Activated T-cell treated with anti-CD3 and anti-CD28 coated beads, Interleukin-2, amount 50 U/mL, for 48 hours (primary cell): ENCODE measurements around the gene SPATA2.
"Not testable (repeated sequence)": the region's sequence is repeated elsewhere in the genome, so short reads cannot be mapped to it uniquely, and the experiment has no call there.

Experiments used
- DNase-seq, 2 experiments: peaks; one replicate each; pipeline ENCODE4 v3.0.0-alpha.2; 2020

The SPATA2 gene

GRCh38 chr20:49899541-49900383 lies 15.6 kb downstream of the SPATA2 start:
- DNase-seq = no peak

- DNase-seq = no peak
These were observed 19.1 kb downstream of the SPATA2 start for GRCh38 chr20:49896204-49896603.

- not testable (repeated sequence) for DNase-seq
These were observed 19.7 kb downstream of the SPATA2 start for GRCh38 chr20:49895474-49896093.

- DNase-seq = peak; percentile 52 to 56
These were observed 21.3 kb downstream of the SPATA2 start for GRCh38 chr20:49894073-49894470.

GRCh38 chr20:49893242-49894072 lies 21.9 kb downstream of the SPATA2 start:
- DNase-seq = peak; percentile 69 to 73

GRCh38 chr20:49892817-49893216 lies 22.5 kb downstream of the SPATA2 start:
- peak in 1 of 2 experiments; percentile 24 for DNase-seq

- DNase-seq = no peak
These were observed 23.1 kb downstream of the SPATA2 start for GRCh38 chr20:49892260-49892659.

GRCh38 chr20:49891476-49892110 lies 23.7 kb downstream of the SPATA2 start:
- no peak for DNase-seq

- no peak for DNase-seq
These were observed 24.6 kb downstream of the SPATA2 start for GRCh38 chr20:49890471-49891361.

GRCh38 chr20:49889935-49890333 lies 25.4 kb downstream of the SPATA2 start:
- no peak for DNase-seq

- DNase-seq = no peak
These were observed 26.1 kb downstream of the SPATA2 start for GRCh38 chr20:49889001-49889934.

- peak; percentile 74 to 77 for DNase-seq
These were observed 26.9 kb downstream of the SPATA2 start for GRCh38 chr20:49888212-49889000.

GRCh38 chr20:49887251-49888211 lies 27.8 kb downstream of the SPATA2 start:
- DNase-seq = no peak

- no peak for DNase-seq
These were observed 28.6 kb downstream of the SPATA2 start for GRCh38 chr20:49886571-49887213.

- no peak for DNase-seq
These were observed 29.6 kb downstream of the SPATA2 start for GRCh38 chr20:49885558-49886332.

GRCh38 chr20:49883246-49883802 lies 32.0 kb downstream of the SPATA2 start:
- DNase-seq = no peak
